CD8-positive, alpha-beta memory T cell (primary cell): ENCODE measurements around the gene PRKAA2. TPM values are rescaled to one million over a fixed set of nuclear protein-coding genes. Genes with fewer than 3 reads are reported as not detected.

ENCODE experiments used
- CTCF ChIA-PET: fragments of 350-600 bp; sonication (Branson Sonifier 250); formaldehyde crosslinking; loops from one replicate; lab custom pipeline; 2021; ENCODE audit warnings: antibody characterized with exemption; lab: Charles Lee
- POLR2A ChIA-PET: fragments of 350-600 bp; sonication (Branson Sonifier 250); formaldehyde crosslinking; loops from one replicate; lab custom pipeline; 2021; ENCODE audit warnings: antibody characterized with exemption; lab: Charles Lee
- DNase-seq, 5 donors: peaks; one replicate each; pipeline versions ENCODE4 v3.0.0 to v3.0.0-alpha.2; 2020 to 2022; ENCODE audit warnings: mixed read lengths in 1 of 5
- H3K27ac ChIP-seq: one replicate; pipeline ENCODE4 v1.7.0; 2013; ENCODE audit warnings: low read depth, mild to moderate bottlenecking, low read length, moderate library complexity
- H3K27me3 ChIP-seq: 2 replicates; pipeline ENCODE4 v1.7.0; 2013; ENCODE audit warnings: low read length, mild to moderate bottlenecking; ENCODE audit not compliant: insufficient read depth, poor library complexity, severe bottlenecking
- H3K36me3 ChIP-seq: 2 replicates; pipeline ENCODE4 v1.7.0; 2013; ENCODE audit warnings: mild to moderate bottlenecking, low read length, moderate library complexity; ENCODE audit not compliant: insufficient read depth
- H3K4me1 ChIP-seq: 2 replicates; pipeline ENCODE4 v1.7.0; 2013; ENCODE audit warnings: mild to moderate bottlenecking, low read length, moderate library complexity; ENCODE audit not compliant: insufficient read depth
- H3K4me3 ChIP-seq: 2 replicates; pipeline ENCODE4 v1.7.0; 2013; ENCODE audit warnings: mild to moderate bottlenecking, low read length
- H3K9me3 ChIP-seq: 2 replicates; pipeline ENCODE4 v1.7.0; 2013; ENCODE audit warnings: mild to moderate bottlenecking, low read length
- H3K27ac Mint-ChIP-seq, 8 donors: one replicate each; pipeline ENCODE4 v1.8.0; 2020 to 2021; ENCODE audit warnings: mixed read lengths in 8 of 8, mild to moderate bottlenecking in 6 of 8, inconsistent platforms in 3 of 8, moderate library complexity in 3 of 8
- H3K27me3 Mint-ChIP-seq, 2 donors: one replicate each; pipeline ENCODE4 v1.8.0; 2020 to 2021; ENCODE audit warnings: mixed read lengths in 2 of 2, mild to moderate bottlenecking in 1 of 2, moderate library complexity in 1 of 2
- H3K36me3 Mint-ChIP-seq, 3 donors: one replicate each; pipeline ENCODE4 v1.8.0; 2020 to 2021; ENCODE audit warnings: mixed read lengths in 3 of 3, inconsistent platforms in 1 of 3, mild to moderate bottlenecking in 1 of 3
- H3K4me1 Mint-ChIP-seq, 3 donors: one replicate each; pipeline ENCODE4 v1.8.0; 2020 to 2021; ENCODE audit warnings: mixed read lengths in 3 of 3, inconsistent platforms in 1 of 3, mild to moderate bottlenecking in 1 of 3
- H3K4me3 Mint-ChIP-seq, 7 donors: one replicate each; pipeline ENCODE4 v1.8.0; 2020 to 2021; ENCODE audit warnings: mixed read lengths in 7 of 7, mild to moderate bottlenecking in 6 of 7, moderate library complexity in 4 of 7, inconsistent platforms in 2 of 7
- H3K9me3 Mint-ChIP-seq, 5 donors: one replicate each; pipeline ENCODE4 v1.8.0; 2020 to 2022; ENCODE audit warnings: mixed read lengths in 5 of 5, mild to moderate bottlenecking in 3 of 5, moderate library complexity in 2 of 5, inconsistent platforms in 1 of 5
- polyA plus RNA-seq: library from polyadenylated mRNA; unstranded; fragments of 300-500 nt; fragmentation: Illumina TruSeq; gene quantifications from one replicate; pipeline ENCODE4 v1.2.3, GENCODE V29; 2021
- total RNA-seq, 2 experiments: library from RNA; stranded (reverse); gene quantifications; one replicate each; pipeline ENCODE4 v1.2.3, GENCODE V29; 2021

PRKAA2 gene
- total and polyA plus RNA-seq, 3 experiments from 2014 or later = not detected

GRCh38 chr1:56672579-56672978, 27.5 kb downstream of the PRKAA2 start:
- Histone ChIP-seq H3K9me3 (no peaks in the 10 kb centered on the region), H3K27me3 (no peaks in the 10 kb centered on the region), H3K36me3 (no peaks in the 10 kb centered on the region), H3K4me1 (no peaks in the 10 kb centered on the region), H3K27ac (no peak overlapping the region), H3K4me3 (no peak overlapping the region)
- Mint-ChIP-seq H3K9me3 (peaks cover 0 to 5% (median 0%) of the 10 kb centered on the region in 5 donors), H3K27me3 (peaks cover 0 to 4% of the 10 kb centered on the region in 2 donors), H3K27ac (no peak overlapping the region), H3K4me1 (no peaks in the 10 kb centered on the region), H3K4me3 (no peak overlapping the region), H3K36me3 (no peaks in the 10 kb centered on the region)
- POLR2A ChIA-PET = no interaction called here
- CTCF ChIA-PET = no interaction called here
- DNase-seq = no peak

- ChIA-PET POLR2A (no interaction called here), CTCF (no interaction called here)
- Histone ChIP-seq H3K4me1 (no peaks in the 10 kb centered on the region), H3K4me3 (no peak overlapping the region), H3K36me3 (no peaks in the 10 kb centered on the region), H3K27ac (no peak overlapping the region), H3K27me3 (no peaks in the 10 kb centered on the region), H3K9me3 (no peaks in the 10 kb centered on the region)
- H3K27me3 Mint-ChIP-seq = no peaks in the 10 kb centered on the region
- H3K4me3 Mint-ChIP-seq = no peak overlapping the region
- no peaks in the 10 kb centered on the region for H3K4me1 Mint-ChIP-seq
- peaks cover 0 to 8% (median 4%) of the 10 kb centered on the region in 5 donors for H3K9me3 Mint-ChIP-seq
- H3K27ac Mint-ChIP-seq = no peak overlapping the region
- H3K36me3 Mint-ChIP-seq = no peaks in the 10 kb centered on the region
- DNase-seq = no peak
Measured at GRCh38 chr1:56675763-56676162, 30.6 kb downstream of the PRKAA2 start.

GRCh38 chr1:56676571-56677035, 31.5 kb downstream of the PRKAA2 start:
- Histone ChIP-seq H3K9me3 (no peaks in the 10 kb centered on the region), H3K27me3 (no peaks in the 10 kb centered on the region), H3K27ac (no peak overlapping the region), H3K4me1 (no peaks in the 10 kb centered on the region), H3K4me3 (no peak overlapping the region), H3K36me3 (no peaks in the 10 kb centered on the region)
- H3K27me3 Mint-ChIP-seq = no peaks in the 10 kb centered on the region
- H3K4me3 Mint-ChIP-seq = no peak overlapping the region
- POLR2A ChIA-PET = no interaction called here
- no peaks in the 10 kb centered on the region for H3K4me1 Mint-ChIP-seq
- no peak for DNase-seq
- H3K36me3 Mint-ChIP-seq = no peaks in the 10 kb centered on the region
- CTCF ChIA-PET = no interaction called here
- no peak overlapping the region for H3K27ac Mint-ChIP-seq
- H3K9me3 Mint-ChIP-seq = peaks cover 0 to 8% (median 4%) of the 10 kb centered on the region in 5 donors

- Histone ChIP-seq H3K27me3 (no peaks in the 10 kb centered on the region), H3K4me1 (no peaks in the 10 kb centered on the region), H3K36me3 (no peaks in the 10 kb centered on the region), H3K4me3 (no peak overlapping the region), H3K27ac (no peak overlapping the region), H3K9me3 (no peaks in the 10 kb centered on the region)
- Mint-ChIP-seq H3K9me3 (peaks cover 0 to 5% (median 3%) of the 10 kb centered on the region in 5 donors), H3K27me3 (no peaks in the 10 kb centered on the region), H3K27ac (no peak overlapping the region), H3K36me3 (no peaks in the 10 kb centered on the region), H3K4me3 (no peak overlapping the region), H3K4me1 (no peaks in the 10 kb centered on the region)
- no peak for DNase-seq
- CTCF ChIA-PET = no interaction called here
- POLR2A ChIA-PET = no interaction called here
Measured at GRCh38 chr1:56683569-56683968, 38.5 kb downstream of the PRKAA2 start.

- H3K27ac ChIP-seq = no peak overlapping the region
- H3K4me1 Mint-ChIP-seq = no peaks in the 10 kb centered on the region
- H3K36me3 Mint-ChIP-seq = no peaks in the 10 kb centered on the region
- H3K27me3 ChIP-seq = no peaks in the 10 kb centered on the region
- no peaks in the 10 kb centered on the region for H3K4me1 ChIP-seq
- no peaks in the 10 kb centered on the region for H3K9me3 Mint-ChIP-seq
- no peak for DNase-seq
- H3K36me3 ChIP-seq = no peaks in the 10 kb centered on the region
- no peak overlapping the region for H3K4me3 ChIP-seq
- POLR2A ChIA-PET = no interaction called here
- CTCF ChIA-PET = no interaction called here
- H3K9me3 ChIP-seq = no peaks in the 10 kb centered on the region
- no peak overlapping the region for H3K27ac Mint-ChIP-seq
- no peak overlapping the region for H3K4me3 Mint-ChIP-seq
- no peaks in the 10 kb centered on the region for H3K27me3 Mint-ChIP-seq
Measured at GRCh38 chr1:56686169-56686568, 41.1 kb downstream of the PRKAA2 start.

GRCh38 chr1:56688522-56689026, 43.5 kb downstream of the PRKAA2 start:
- no peak overlapping the region for H3K4me3 Mint-ChIP-seq
- no peak for DNase-seq
- CTCF ChIA-PET = no interaction called here

GRCh38 chr1:56696663-56697062, 51.5 kb downstream of the PRKAA2 start:
- Mint-ChIP-seq H3K27me3 (peaks cover 0 to 3% of the 10 kb centered on the region in 2 donors), H3K9me3 (peaks cover 0 to 6% (median 2%) of the 10 kb centered on the region in 5 donors), H3K27ac (no peak overlapping the region), H3K4me1 (no peaks in the 10 kb centered on the region), H3K4me3 (no peak overlapping the region), H3K36me3 (no peaks in the 10 kb centered on the region)
- Histone ChIP-seq H3K4me1 (no peaks in the 10 kb centered on the region), H3K36me3 (no peaks in the 10 kb centered on the region), H3K27me3 (no peaks in the 10 kb centered on the region), H3K27ac (no peak overlapping the region), H3K4me3 (no peak overlapping the region), H3K9me3 (no peaks in the 10 kb centered on the region)
- ChIA-PET POLR2A (no interaction called here), CTCF (no interaction called here)
- no peak for DNase-seq

More at GRCh38 chr1:56688522-56689026, 43.5 kb downstream of the PRKAA2 start:
- POLR2A ChIA-PET = no interaction called here
- no peaks in the 10 kb centered on the region for H3K36me3 Mint-ChIP-seq
- Histone ChIP-seq H3K27ac (no peak overlapping the region), H3K36me3 (no peaks in the 10 kb centered on the region), H3K4me1 (no peaks in the 10 kb centered on the region), H3K9me3 (no peaks in the 10 kb centered on the region), H3K4me3 (no peak overlapping the region), H3K27me3 (no peaks in the 10 kb centered on the region)
- H3K4me1 Mint-ChIP-seq = no peaks in the 10 kb centered on the region
- H3K9me3 Mint-ChIP-seq = no peaks in the 10 kb centered on the region
- no peak overlapping the region for H3K27ac Mint-ChIP-seq
- H3K27me3 Mint-ChIP-seq = no peaks in the 10 kb centered on the region

GRCh38 chr1:56703747-56704146, 58.6 kb downstream of the PRKAA2 start:
- Histone ChIP-seq H3K27me3 (no peaks in the 10 kb centered on the region), H3K4me3 (no peak overlapping the region), H3K27ac (no peak overlapping the region), H3K9me3 (no peaks in the 10 kb centered on the region), H3K4me1 (no peaks in the 10 kb centered on the region), H3K36me3 (no peaks in the 10 kb centered on the region)
- DNase-seq = no peak
- Mint-ChIP-seq H3K27ac (no peak overlapping the region), H3K4me1 (no peaks in the 10 kb centered on the region), H3K4me3 (no peak overlapping the region), H3K36me3 (no peaks in the 10 kb centered on the region), H3K9me3 (peaks cover 0 to 6% (median 3%) of the 10 kb centered on the region in 5 donors), H3K27me3 (peaks cover 0 to 9% of the 10 kb centered on the region in 2 donors)
- POLR2A ChIA-PET = no interaction called here
- CTCF ChIA-PET = no interaction called here
